NCI-H1694 (cell line): ENCODE data around the gene IMPA2.

ENCODE experiments used
- DNase-seq: peaks from one replicate; lab custom pipeline; 2025; lab: John Stamatoyannopoulos, UW

IMPA2 gene

DNA sequence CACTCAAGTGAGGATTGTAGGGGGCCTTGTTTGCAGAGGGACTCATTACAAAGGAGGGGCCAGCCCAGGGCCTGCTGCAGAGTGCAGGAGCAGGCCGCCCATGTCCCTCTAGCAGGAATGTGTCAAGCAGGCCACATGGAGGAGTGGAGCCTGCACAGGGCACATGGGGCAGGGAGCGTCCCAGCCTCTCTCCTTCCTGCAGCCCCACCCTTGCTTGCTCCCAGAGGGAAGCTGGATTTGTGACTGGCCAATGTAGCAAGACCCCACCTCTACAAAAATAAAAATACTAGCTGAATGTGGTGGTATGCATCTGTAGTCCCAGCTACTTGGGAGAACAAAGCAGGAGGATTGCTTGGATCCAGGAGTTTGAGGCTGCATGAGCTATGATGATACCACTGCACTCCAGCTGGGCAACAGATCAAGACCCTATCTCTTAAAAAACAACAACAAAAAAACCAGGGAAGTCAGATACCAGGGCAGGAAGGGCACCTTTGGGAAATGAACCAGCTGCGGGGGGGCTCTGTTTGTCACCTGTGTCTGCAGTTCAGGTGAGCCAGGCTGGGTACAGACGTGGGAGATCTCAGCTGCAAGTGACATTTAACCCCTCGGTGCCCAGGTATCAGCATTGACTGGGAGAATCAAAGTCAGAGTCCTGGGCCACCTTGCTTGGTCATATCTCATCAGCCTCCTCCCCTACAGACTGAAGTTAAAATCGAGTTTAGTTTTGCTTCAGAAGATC lies 27.7 kb downstream of the IMPA2 start:
- no peak for DNase-seq

DNA sequence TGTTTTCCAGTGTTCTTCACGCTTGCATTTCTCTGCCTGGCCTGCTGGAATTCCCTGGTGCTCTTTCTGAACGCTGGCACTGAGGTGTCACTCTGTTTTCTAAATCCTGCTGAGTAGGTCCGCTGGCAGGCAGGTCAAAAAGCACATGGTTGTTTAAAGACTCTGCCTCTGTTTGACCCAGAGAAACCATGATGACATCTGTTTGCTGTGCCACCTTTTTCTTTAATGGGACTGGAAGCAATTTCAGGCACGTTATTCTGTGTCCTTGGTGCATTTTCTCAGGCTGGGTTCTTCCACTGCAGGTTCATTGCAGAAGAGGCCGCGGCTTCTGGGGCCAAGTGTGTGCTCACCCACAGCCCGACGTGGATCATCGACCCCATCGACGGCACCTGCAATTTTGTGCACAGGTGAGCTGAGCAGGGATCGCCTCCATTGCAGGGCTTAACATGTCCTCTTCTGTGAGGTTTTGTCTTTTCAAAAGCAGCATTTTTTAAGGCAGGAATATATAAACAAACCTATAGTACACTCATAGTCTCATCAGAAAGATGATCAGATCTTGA lies 28.4 kb downstream of the IMPA2 start:
- no peak for DNase-seq

DNA sequence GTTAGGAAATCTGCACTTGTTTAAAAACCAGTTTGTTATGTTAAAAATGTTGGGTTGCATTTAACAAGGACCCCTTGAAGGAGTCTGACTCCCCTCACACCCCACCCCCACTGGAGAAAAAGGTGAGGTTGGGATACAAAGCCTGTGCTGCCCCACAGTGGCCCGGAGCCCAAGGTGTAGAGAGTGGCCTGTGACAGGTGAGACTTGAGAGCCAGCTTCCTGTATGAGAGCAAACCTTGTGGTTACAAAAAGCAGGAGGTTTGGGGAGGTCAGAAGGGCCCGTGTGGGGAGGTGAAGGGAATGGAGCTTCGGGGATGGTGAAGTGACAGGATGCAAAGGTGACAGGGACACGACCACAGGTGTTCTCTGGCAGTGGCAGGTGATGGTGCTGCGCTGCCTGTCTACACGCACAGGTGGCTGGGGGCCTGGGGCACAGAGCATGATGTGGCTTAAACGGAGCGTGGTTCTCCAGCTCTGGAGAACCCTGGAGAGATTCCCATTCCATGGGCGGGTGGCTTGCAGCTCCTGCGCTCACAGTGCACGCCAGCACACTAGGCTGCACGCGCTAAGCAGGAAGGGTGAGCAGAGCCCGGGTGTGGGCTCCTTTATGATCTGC lies 29.0 kb downstream of the IMPA2 start:
- DNase-seq = no peak

DNA sequence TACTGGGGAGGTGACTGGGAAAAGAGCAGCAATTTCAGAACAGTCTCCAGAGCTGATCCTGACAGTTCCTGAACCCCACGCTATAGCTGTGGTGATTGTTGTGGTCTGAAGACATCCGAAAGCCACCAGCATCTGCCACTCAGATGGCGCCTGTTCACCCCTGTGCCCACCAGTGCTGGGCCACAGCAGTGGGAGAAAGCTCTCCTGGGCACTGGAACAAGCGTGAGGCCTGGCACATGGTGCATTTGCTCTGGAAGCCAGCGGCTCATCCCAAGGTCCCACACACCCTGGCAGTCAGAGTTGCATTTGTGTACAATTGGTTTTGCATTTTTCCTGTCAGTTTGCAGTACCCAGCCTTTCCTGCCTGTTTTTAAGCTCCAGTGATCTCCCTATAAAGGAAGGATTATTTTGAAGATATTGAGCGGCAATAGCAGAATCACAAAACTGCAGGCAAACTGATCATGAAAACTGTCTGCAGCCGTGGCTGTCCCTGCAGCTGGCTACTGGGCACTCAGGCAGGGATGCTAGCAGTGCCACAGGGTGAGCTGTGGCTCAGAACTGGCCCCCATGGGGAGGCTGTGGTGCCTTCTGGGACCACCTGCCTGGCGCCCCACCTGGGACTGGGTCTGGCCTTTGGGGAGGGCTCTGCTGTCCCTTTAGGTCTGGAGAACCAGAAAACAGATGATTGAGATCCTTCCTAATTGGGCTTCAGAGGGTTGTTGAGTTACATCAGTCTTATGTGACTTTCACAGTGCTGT lies 30.1 kb downstream of the IMPA2 start:
- no peak for DNase-seq

DNA sequence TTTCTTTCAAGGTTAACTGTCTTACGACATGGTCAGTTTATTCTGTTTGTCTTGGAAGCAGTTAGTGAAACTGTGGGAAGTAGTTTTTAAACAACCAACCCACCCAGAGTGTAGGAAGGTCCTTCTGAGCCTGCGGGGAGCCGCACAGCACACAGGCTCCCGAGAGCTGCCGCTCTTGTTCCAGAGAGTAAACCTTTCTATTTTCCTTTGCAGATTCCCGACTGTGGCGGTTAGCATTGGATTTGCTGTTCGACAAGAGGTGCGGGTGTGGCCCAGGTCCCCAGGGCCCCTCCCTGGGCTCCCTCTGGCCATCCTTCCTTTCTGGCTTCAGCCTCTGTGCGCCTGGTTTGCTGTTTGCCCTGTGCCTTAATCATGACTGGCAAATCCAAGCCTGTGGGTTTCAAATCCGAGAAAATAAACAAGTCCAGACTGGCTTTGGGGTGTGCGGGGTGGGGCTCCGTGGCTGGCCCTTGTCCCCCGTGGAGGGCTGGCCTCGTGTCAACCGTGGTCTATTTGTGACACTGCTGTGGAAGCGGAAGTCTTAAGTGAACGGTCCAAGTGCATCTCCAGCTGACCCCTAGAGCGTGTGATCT lies 30.7 kb downstream of the IMPA2 start:
- no peak for DNase-seq

DNA sequence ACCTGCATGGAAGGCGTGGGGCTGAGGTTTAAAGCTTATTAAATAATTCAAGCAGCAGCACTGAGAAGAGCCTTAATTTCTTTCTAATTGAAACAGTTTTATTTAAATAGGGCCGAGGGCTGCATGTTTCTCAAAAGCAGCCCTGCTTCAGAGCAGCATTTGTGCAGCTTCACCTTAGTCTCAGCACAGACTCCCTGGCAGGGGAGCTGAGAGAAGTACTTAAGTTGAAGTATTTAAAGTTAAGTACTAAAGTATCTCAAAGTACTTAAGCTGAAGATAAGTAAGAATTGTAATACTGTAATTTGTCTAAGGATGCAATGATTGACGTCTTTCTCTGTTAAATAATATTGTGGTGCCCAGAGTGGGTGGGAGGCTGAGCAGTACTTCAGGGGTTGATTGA lies 31.4 kb downstream of the IMPA2 start:
- DNase-seq = no peak

DNA sequence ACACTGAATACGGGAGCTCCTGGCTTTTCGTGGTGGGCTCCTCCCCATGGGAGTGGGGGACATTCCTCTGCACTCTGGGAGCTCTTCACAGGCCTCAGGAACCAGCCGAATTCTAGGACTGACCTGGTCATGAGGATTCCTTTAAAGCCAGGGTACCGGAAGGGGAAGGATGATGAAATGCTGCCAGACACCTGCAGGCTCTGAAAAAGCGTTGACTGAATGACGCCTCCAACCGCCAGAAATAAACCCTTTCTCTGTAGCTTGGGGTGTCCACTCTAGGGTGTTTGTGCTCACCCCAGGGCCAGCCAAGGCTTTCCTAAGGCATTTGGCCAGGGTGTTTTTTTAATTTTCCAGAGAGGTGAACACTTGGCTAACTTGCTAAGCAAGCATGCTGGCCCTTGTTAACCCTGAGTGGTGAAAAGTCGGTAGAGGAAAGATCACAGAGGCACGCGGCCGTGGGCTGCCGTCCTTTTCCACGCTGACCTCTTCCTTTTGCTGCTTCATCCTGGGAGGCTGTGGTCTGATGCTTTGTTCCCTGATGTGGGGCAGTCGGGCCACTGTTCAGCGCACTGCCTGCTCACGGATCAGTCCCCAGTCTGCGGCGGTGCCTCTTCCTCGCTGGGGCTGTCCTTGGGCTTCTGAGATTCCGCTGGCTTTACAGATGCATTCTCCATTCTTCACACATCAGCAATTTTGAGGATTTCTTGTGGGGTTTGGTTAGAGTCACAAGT lies 32.0 kb downstream of the IMPA2 start:
- DNase-seq = no peak

DNA sequence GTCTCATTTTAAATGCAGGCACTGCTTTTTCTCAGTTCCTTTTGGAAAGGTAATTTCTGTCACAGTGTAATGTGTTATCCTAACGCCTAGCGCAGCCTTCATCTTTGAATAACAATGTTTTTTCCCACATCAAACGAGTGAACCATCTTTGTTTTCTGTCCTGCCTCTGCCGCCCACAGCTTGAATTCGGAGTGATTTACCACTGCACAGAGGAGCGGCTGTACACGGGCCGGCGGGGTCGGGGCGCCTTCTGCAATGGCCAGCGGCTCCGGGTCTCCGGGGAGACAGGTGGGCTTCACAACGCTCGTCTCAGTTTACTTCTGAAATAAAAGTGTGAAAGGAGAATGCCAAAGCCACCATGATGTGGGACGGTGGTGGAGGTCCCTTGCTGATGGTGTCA lies 32.8 kb downstream of the IMPA2 start:
- DNase-seq = no peak

DNA sequence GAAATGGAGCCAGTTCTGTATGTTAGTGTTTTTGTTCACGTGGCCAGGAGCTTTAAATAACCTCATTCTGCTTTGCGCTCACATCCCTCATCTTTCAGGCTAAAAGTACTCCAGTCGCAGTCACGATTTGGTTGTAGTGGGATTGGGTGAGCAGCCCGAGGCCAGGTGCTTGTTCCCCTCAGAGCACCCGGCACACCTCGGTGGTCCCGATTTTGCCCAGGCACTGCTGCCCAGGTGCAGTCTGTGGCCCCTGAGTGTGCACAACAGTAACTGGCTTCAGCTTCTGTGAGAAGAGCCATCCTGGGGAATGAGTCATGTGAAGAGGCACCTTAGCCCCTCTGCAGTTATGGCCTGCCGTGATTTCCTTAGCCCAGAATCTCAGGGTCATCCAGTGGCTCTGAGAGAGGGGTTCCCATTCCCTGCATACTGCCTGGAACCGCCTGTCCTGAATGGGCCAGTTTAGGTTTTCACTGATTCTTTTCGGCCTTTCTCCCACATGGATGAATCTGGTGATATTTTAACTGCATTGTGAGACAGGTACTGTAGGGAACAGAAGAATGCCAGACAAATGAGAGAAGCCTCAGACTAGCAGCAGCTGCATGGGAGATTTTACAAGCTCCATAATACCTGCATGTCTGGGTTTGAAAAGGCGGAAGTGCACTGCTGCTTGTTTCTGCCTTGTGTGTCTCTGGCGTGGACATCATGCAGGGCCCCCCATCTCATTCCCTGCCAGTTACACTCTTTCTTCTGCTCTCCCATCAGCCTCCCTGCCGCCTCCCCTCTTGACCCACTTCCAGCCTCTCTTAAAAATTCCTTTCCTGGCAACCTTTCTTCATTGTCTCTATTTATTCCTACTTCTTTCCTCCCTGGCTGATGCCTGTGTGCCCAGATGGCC lies 33.5 kb downstream of the IMPA2 start:
- no peak for DNase-seq

DNA sequence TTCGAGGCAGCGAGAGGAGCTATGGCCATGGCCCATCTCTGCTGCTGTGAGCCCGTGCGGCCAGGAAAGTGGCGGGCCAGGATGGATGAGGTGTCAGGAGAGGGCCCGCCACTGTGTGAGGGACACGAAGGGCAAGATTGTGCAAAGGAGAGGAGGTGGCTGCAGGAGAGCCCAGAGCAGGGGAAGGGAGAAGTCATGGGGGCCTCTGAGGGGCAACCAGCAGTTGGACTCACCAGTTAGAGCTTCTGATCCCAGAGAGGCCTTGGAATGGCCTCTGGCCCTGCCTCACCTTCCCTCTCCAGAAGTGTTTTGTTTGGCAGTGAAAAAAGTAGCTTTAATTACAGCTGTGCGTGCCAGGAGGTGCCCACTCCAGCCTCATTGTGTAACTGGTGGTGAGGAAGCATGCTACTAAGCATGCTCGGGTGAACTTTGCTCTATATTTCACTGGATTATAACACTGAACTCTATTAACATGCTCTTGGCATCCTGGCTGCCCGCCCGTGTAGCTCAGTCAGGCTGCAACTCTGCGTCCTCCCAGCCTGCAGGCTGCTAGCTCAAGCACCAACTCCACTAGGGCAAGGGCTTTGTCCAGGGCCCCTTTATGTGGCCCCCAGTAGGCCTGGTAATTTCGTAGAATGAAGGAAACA lies 34.2 kb downstream of the IMPA2 start:
- DNase-seq = no peak

DNA sequence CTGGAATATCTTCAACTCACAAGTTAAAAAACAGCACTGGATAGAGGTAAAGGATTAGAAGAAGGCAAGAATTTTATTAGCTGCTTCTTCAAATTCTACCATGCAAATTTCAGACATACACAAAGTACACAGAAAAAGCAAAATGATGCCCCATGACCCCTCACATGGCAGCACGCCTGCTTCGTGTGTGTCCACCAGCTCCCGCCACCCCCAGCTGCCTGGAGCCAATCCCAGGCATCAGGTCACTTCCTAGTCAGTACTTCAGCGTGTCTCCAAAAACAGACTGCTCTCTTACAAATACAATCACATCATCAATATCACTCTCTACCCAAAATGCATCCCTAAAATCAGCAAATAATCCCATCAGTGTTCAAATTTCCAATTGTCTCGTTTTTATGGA lies 35.8 kb downstream of the IMPA2 start:
- DNase-seq = no peak

DNA sequence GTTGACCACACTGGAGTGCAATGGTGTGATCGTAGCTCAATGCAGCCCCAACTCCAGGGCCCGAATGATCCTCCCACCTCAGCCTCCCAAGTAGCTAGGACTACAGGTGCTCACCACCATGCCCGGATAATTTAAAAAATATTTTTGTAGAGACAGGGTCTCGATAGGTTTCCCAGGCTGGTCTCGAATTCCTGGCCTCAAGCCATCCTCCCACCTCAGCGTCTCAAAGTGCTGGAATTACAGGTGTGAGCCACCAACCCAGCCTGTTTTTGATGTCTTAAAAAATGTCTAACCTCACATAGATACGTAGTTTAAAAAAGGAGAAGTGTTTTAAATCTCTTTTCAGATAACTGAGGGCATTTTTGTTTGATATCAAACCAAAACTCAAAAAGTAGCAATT lies 37.6 kb downstream of the IMPA2 start:
- DNase-seq = no peak

DNA sequence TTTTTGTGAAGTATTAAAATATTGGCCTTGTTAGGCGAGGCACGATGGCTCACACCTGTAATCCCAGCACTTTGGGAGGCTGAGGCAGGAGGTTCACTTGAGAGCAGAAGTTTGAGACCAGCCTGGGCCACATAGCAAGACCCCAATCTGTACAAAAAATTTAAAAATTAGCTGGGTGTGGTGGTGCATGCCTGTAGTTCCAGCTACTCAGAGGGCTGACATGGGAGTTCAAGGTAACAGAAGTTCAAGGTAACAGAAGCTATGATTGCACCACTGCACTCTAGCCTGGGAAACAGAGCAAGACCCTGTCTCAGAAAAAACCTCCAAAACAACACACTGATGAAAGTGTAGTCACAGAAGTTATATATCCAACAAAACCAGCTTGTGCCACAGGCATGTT lies 39.8 kb downstream of the IMPA2 start:
- DNase-seq = no peak

DNA sequence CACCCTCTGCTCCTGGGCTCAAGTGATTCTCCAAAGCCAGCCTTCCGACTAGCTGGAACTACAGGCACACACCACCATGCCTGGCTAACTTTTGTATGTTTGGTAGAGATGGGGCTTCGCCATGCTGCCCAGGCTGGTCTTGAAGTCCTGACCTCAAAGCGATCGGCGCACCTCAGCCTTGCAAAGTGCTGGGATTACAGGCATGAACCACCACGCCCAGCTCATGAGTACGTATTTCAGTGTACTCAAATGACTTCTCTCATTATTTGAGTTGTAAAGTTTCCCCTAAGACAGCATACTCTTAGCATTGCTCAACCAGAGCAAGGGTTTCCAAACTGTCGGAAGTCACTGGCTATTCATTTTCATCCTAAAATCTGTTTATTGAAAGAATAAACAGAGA lies 40.3 kb downstream of the IMPA2 start:
- DNase-seq = no peak

DNA sequence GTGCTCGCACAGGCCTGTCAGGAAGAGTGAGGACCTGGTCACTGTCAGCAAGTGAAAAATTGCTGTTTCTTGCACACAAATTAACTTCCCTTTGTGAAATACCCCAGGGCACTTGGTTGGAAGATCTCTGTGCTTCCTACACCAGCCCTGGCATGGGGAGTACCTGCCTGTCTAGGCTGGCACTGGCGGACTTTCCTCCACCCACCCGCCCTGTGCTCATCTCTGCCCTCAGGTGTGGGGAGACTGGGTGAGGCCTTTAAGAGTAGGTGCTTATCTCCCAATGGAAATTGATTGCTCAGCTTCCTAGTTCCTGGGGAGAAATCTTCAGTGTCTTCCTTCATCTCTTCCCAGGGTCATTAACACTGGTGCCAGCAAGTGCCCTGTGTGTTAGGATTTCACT lies 42.1 kb downstream of the IMPA2 start:
- no peak for DNase-seq

DNA sequence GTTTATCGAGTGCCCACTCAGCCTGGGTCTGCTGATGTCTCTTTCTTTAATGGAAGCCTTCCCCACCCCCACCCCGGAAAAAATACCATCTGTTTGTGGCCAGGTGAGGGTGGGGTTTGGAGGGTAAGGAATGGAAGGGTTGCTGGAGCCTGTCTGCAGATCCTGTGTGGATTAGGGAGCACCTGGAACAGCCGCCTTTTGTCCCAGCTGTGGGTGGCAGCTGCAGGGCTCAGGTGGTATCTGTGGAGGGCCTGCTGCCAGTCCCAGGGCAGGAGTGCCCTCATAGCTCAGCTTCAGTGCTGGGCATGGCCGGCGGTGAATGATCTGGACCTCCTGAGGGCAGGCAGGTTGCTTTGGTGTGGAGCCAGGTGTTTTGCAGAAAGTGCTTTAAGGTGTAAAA lies 45.3 kb downstream of the IMPA2 start:
- no peak for DNase-seq

DNA sequence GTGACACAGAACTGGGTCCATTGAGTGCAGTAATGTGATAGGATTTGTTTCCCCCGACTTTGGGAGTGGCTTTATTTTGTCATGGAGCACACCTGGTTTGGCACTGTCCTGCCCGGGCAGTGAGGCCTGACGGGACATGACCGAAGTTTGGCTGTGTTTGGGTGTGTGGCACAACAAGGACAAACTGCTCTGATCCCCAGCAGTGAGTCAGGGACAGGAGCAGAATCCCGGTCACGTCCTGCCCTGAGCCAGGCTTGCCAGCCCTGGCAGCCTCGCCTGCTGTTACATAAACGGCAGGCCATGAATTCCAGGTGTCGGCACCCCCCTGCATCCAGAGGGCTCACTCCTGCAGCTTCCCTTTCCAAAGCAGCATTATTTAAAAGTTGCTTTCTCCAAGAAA lies 45.7 kb downstream of the IMPA2 start:
- no peak for DNase-seq

DNA sequence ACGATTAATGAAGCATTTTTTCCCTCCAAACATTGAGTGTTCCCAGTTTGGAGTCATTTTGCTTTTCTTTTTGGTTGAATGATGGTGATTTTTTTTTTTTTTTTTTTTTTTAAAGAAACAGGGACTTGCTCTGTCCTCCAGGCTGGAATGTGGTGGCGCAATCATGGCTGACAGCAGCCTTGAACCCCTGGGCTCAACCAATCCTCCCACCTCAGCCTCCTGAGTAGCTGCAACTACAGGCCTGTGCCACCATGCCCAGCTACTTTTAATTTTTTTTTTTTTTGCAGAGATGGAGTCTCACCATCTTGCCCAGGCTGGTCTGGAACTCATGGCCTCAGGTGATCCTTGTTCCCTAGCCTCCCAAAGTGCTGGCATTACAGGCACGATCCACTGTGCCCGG lies 46.2 kb downstream of the IMPA2 start:
- no peak for DNase-seq

DNA sequence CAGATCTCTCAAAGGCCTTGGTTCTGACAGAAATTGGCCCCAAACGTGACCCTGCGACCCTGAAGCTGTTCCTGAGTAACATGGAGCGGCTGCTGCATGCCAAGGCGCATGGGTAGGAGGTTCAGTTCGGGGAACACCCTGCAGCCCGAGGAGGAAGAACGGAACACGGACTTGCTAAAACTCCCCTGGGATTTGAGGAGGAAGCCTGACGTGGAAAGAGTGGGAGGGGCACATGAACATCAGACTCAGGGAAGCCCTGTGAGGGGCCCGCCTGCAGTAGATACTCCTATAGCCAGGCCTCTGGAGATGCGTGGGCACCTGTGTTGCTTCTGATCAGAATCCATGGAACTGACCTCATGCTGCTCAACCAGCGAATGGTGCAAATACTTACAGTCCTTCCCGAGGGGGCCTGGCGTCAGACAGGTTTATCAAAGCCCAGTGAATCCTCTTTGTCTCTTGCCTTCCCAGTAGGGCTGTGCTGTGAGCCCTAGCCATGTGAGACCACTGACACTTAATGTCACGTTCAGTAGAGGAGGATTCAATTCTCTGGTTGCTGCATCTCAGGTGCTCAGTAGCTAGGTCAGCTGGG lies 46.8 kb downstream of the IMPA2 start:
- DNase-seq = no peak

DNA sequence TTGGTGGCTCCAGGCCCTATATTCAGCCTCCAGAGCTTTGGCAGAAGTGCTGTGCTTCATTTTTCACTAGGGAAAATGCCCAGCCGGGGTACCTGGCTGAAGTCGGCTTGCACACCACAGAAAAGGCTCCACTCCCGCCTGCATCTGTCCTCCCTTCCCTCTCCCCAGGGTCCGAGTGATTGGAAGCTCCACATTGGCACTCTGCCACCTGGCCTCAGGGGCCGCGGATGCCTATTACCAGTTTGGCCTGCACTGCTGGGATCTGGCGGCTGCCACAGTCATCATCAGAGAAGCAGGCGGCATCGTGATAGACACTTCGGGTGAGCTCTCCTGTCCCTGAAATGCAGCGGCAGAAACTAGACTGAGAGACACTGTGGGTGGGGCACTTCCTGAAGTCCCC lies 47.4 kb downstream of the IMPA2 start:
- DNase-seq = no peak
